ENCODE results near the gene RAMP1.

Gene RAMP1

DNA sequence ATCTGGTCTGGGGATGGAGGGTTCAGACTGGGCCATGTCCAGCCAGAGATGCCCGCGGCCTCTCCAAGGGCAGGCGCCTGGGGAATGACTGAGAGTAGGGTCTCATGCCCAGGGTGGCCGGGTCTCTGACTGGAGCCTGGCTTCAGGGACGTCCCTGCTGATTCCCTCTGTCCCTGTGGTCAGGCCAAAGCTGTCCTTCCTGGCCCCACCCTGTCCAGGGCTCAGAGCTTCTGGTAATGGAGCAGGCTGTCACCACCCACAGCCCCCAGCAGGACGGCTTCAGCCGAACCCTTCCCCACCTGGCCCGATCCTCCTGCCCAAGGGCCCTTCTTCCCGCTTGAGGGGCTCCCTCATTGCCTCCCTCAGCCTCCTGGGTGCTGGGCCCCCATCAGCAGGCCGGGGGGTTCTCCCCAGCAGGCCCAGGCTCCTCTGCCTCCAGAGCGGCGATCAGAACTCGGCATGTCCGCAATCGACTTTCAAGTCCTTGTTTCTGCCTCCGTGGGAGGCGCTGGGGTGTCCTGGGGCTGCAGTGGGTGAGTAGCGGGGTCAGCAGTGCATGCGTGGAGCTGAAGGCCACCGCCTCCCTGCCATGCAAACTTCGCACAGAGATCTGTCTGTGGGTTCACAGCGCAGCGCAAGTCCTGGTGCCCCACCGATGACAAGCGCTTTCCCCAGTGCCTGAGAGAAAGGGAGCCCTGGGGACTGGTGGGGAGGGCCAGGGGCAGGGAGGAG lies 18.3 kb downstream of the RAMP1 start:
- no peak for DNase-seq

DNA sequence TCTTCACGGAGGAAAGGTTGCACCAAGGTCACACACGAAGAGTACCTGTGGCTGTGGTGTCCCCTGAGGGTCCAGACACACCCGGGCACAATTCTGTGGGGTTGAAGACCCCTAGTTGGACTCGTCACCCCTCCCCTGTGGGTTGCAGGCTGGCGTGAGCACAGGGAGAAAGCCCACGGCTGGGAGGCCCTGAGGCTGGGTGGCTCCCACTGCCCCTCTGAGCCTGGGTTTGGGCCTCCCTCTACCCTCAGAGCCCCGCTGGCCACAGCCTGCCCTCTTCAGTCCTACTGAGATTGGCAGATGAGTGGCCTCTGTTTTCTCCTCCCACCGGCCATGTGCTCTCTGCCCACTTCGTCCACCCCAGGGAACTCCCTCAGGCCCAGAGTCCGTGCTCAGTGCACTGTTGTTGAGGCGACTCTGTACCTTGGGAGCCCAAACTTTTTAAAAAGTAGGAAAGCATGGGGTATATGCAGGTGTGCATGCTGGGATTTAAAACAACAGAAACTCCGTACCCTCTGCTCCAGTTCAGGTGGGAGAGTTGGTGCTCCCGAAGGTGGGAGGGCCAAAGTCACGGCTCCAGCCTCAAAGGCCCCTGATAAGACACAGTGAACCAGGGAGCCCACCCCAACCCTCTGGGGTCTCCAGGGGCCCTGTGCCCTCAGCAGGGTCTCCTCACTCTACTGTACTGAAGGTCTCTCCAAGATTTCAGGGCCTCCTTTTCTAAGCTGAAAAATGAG lies 19.1 kb downstream of the RAMP1 start:
- DNase-seq = no peak

- no peak for DNase-seq
These were observed 19.6 kb downstream of the RAMP1 start for GRCh38 chr2:237879058-237879430.

- no peak for DNase-seq
These were observed 20.7 kb downstream of the RAMP1 start for GRCh38 chr2:237879991-237880560.

GRCh38 chr2:237882510-237883481 lies 23.4 kb downstream of the RAMP1 start:
- no peak for DNase-seq

- DNase-seq = no peak
These were observed 24.6 kb downstream of the RAMP1 start for GRCh38 chr2:237883951-237884446.

DNA sequence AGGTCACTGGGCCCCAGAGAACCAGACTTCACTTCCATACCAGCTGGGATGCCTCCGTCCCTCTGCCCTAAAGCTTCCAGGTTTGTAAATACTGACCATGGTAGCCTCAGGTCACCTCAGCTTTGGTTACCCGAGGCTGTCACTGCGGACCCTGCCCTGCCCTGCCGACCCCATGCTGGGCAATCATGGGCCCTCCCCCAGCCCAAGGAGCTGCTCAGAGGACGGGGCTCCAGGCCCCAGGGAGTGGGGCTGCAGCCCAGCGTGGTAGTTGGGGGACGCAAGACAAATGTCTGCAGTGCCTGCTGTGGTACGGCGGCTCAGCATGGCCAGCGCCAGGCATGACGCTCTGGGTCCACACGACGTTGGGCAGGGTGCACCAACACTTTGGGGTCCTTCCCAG lies 25.3 kb downstream of the RAMP1 start:
- no peak for DNase-seq

DNA sequence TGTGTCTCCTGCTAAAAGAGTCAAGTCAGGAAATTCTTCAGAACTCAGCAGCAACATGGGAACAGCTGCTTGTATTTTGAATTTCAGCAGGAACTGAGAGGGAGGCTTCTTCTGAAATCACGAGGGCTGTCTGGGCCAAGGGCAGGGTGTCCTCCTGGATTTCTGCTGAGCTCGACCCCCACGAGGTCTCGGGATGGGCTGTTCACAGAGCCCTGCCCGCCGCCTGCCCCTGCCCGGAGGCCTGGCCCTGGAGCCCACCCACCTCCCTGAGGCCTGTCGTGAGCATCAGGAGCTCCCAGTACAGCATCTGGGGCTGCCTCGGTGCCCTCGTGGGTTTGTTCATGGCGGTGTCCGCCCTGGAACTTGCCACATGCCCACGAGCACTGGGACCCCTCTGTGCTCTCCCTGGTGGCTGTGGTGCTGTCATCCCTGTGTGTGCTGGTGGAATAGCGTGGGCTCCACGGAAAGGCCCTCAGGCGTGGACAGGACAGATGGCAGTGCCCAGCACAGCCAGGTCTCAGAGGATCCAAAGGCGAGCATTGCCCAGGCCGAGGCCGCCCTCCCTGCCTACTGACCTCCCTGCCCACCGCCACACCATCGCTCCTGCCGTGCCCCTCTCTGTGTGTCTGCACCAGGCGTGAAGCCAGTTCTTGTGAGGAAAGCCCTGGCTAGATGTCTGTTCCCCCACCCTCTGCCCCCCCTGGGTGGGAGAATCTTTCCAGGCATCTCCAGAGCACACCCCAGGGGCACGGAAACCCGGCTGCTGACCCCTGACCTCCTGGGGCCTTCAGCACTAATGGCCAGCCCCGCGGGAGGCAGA lies 25.9 kb downstream of the RAMP1 start:
- no peak for DNase-seq

- DNase-seq = no peak
These were observed 26.7 kb downstream of the RAMP1 start for GRCh38 chr2:237885931-237886684.

GRCh38 chr2:237886685-237887481 lies 27.5 kb downstream of the RAMP1 start:
- no peak for DNase-seq

DNA sequence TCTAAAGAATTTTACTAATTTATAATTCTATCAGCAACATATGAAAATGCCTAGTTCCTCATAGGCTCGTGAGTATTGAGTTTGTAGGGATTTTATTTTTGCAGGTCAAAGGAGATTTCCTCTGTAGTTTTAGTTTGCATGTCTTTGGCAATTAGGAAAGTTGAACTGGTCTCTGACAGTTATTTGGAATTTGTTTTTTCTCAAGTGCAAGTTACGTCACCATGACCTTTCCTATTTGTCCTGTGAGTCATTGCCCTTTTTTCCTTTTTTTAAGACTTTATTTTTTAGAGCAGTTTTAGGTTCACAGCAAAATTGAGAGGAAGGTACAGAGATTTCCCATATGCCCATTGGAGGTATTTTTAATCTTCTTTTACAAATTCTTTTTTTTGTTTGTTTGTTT lies 29.0 kb downstream of the RAMP1 start:
- DNase-seq = no peak

- no peak for DNase-seq
These were observed 29.6 kb downstream of the RAMP1 start for GRCh38 chr2:237889016-237889415.

- DNase-seq = no peak
These were observed 30.4 kb downstream of the RAMP1 start for GRCh38 chr2:237889811-237890210.

DNA sequence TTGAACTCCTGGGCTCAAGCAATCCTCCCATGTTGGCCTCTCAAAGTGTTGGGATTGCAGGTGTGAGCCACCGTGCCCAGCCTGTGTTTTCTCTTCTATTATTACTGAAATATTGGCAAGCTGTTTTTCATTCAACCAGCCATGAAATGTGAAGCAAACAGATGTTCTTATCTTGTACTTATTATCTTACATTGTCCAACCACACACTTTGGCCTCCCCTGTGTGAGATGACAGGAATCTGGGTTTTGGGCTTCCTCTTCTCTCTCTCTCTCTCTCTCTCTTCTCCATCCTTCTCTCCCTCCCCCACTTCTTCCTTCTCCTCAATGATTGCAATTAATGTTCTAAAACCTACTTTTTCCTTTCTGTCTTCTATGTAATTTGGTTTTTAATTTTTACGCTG lies 33.1 kb downstream of the RAMP1 start:
- no peak for DNase-seq

DNA sequence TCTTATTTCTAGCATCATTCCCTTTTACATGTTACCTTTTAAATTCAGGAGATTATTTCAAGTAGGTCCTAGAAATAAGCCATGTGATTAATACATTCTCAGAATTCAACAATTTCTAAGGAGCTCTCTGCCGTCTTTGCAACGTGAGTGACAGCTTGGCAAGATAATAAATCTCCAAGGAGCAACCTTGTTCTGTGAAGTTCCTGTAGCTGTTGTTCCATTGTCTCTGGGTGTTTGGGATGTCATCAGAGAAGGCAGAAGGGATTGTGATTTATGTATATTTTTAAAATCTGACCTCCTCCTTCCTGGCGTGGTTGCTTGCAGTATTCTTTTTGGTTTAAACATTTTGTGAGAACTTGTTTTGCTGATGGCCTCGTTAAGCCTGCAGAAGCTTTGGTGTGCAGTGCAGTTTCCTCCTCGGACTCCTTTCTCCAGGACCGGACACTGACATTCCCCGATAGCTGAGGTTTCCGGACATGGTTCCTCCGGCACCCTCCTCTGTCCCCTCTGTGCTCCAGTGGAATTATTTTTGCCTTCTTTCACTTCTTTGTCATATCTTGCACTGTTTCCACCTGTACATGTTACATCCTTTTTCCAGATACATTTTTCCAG lies 33.7 kb downstream of the RAMP1 start:
- DNase-seq = no peak

DNA sequence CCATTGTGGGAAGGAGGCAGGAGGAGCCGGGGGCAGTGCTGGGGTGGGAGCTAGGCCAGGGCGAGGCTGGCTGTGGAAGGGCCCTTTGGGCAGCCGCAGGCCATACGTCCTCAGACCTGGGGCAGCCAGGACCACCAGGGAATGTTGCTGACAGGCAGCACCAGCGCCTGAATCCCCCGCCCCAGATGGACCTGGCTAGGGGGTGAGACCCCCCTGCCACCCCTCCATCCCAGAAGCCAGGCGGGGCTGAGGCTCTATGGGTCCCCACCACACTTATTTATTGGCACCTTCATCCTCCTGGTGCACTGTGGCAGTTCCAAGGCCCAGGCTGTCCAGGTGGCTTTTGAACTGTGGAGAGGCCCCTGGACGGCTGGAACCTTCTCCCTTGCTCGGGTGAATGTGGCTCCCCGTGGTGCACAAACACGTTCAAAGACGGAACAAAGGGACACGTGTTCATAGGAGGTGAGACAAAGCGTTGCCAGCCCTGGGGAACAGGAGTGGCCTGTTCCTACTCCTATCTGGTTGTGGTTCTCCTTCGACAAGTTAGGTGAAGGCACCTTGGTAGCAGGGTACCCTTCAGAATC lies 35.1 kb downstream of the RAMP1 start:
- DNase-seq = no peak

DNA sequence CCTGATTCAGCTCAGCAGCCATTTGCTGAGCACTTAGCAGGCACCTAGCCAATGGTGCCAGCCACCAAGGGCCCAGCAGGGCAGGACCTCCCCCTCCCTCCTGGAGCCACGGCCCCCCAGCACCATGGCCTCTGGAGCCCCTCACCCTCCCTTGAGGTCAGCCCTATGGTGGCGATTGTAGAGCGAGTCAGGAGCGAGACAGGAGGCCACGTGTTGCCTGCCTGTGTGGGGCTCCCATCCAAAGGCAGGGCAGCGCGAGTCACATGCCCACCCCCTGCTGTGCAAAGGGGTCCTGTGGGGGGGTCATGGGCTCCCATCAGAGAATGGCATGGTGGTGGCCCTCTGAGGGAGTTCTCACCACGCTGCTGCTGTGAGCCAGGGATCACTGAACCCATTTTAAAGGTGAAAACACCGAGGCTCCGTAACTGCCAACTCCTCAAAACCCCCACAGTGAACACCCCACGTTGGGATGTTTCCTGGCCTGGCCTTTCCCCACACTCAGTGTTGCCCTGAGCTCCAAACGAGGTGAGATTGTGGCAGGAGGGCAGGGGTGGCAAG lies 35.6 kb downstream of the RAMP1 start:
- no peak for DNase-seq

GRCh38 chr2:237895544-237896506 lies 36.4 kb downstream of the RAMP1 start:
- DNase-seq = no peak
